Fibroblast of lung (primary cell): ENCODE measurements around the gene ASB3. TPM values are rescaled to one million over a fixed set of nuclear protein-coding genes. Genes with fewer than 3 reads are reported as not detected.
A peak's percentile ranks its signal among the peaks of the same experiment; 100 is the strongest.

ENCODE experiments used
- DNase-seq, 2 donors: peaks; one replicate each; pipeline versions ENCODE4 v3.0.0 to v3.0.0-alpha.2; 2010; ENCODE audit warnings: low read depth in 2 of 2
- H2AFZ ChIP-seq: 2 replicates; pipeline ENCODE4 v1.5.1; 2012; ENCODE audit warnings: low read length, control low read depth, inconsistent platforms
- H3K27ac ChIP-seq: 2 replicates; pipeline ENCODE4 v1.5.1; 2011; ENCODE audit warnings: low read length, control low read depth; ENCODE audit not compliant: insufficient read depth
- H3K27me3 ChIP-seq: 2 replicates; pipeline ENCODE4 v1.5.1; 2011; ENCODE audit warnings: mild to moderate bottlenecking, low read length; ENCODE audit not compliant: control insufficient read depth, insufficient read depth
- H3K36me3 ChIP-seq: 2 replicates; pipeline ENCODE4 v1.5.1; 2011; ENCODE audit warnings: low read length; ENCODE audit not compliant: control insufficient read depth, insufficient read depth
- H3K4me1 ChIP-seq: 2 replicates; pipeline ENCODE4 v1.5.1; 2011; ENCODE audit warnings: low read length; ENCODE audit not compliant: control insufficient read depth, insufficient read depth; ENCODE audit errors: extremely low read depth
- H3K4me2 ChIP-seq: 2 replicates; pipeline ENCODE4 v1.5.1; 2011; ENCODE audit warnings: low read length, control low read depth; ENCODE audit not compliant: insufficient read depth; ENCODE audit errors: extremely low read depth
- H3K4me3 ChIP-seq, 4 experiments: fragments of 200-600 bp in 1 of 4; sonication (generic) in 1 of 4; replicated peaks in 1 of 4; 2 replicates each; pipeline ENCODE4 v1.5.1; 2011 to 2016; ENCODE audit warnings: low read length in 4 of 4, low read depth in 3 of 4, mild to moderate bottlenecking in 3 of 4, control low read depth in 2 of 4, inconsistent platforms in 1 of 4, mixed read lengths in 1 of 4; ENCODE audit not compliant: insufficient read depth in 1 of 4; ENCODE audit errors: control extremely low read depth in 1 of 4
- H3K79me2 ChIP-seq: 2 replicates; pipeline ENCODE4 v1.5.1; 2012; ENCODE audit warnings: mild to moderate bottlenecking, low read length, inconsistent platforms; ENCODE audit not compliant: control insufficient read depth, insufficient read depth
- H3K9ac ChIP-seq: 2 replicates; pipeline ENCODE4 v1.5.1; 2011; ENCODE audit warnings: mild to moderate bottlenecking, low read length, control low read depth; ENCODE audit not compliant: insufficient read depth
- H3K9me3 ChIP-seq: 2 replicates; pipeline ENCODE4 v1.5.1; 2012; ENCODE audit warnings: low read depth, low read length; ENCODE audit not compliant: control insufficient read depth, insufficient read depth
- H4K20me1 ChIP-seq: 2 replicates; pipeline ENCODE4 v1.5.1; 2011; ENCODE audit warnings: low read length; ENCODE audit not compliant: control insufficient read depth, insufficient read depth; ENCODE audit errors: extremely low read depth
- CTCF ChIP-seq, 2 donors: IDR thresholded peaks in 1 of 2; conservative IDR thresholded peaks in 1 of 2; 1 replicate in 1 of 2; 2 replicates in 1 of 2; pipeline ENCODE4 v1.5.1; 2011 to 2012; ENCODE audit warnings: low read length in 2 of 2, control low read depth in 1 of 2, inconsistent platforms in 1 of 2, low read depth in 1 of 2, mild to moderate bottlenecking in 1 of 2
- EZH2 ChIP-seq: IDR thresholded peaks from 2 replicates; pipeline ENCODE4 v1.5.1; 2012; ENCODE audit warnings: low read length, control low read depth, mild to moderate bottlenecking; ENCODE audit errors: missing control alignments
- polyA plus RNA-seq, 2 donors: library from polyadenylated mRNA; depleted of rRNA in 1 of 2; stranded (reverse) in 1 of 2; unstranded in 1 of 2; fragments of >200 nt; gene quantifications; 2 replicates each; pipeline ENCODE4 v1.2.1, GENCODE V29; 2011 to 2012; ENCODE audit warnings: missing spikeins in 1 of 2
- total RNA-seq: library from RNA; depleted of rRNA; stranded (reverse); fragments of >200 nt; gene quantifications from 2 replicates; pipeline ENCODE4 v1.2.1, GENCODE V29; 2014

The ASB3 gene
- total and polyA plus RNA-seq, 2 donors (not counting 1 experiment from before 2014, with no cell fraction given): 21.1 to 31.9 TPM

- TF ChIP-seq CTCF (conservative IDR thresholded peaks at IDR 0.05 in 1 of 2, IDR thresholded peaks at IDR 0.05 in 1 of 2; ENCODE audit: low read depth in 1 of 2, low read length in 2 of 2): no peak
- no peak for TF ChIP-seq EZH2
- H3K79me2 ChIP-seq: peaks cover 12% of the 10 kb centered on the region
Measured at GRCh38 chr2:53770264-53770663, 16.5 kb downstream of the ASB3 start.

DNA sequence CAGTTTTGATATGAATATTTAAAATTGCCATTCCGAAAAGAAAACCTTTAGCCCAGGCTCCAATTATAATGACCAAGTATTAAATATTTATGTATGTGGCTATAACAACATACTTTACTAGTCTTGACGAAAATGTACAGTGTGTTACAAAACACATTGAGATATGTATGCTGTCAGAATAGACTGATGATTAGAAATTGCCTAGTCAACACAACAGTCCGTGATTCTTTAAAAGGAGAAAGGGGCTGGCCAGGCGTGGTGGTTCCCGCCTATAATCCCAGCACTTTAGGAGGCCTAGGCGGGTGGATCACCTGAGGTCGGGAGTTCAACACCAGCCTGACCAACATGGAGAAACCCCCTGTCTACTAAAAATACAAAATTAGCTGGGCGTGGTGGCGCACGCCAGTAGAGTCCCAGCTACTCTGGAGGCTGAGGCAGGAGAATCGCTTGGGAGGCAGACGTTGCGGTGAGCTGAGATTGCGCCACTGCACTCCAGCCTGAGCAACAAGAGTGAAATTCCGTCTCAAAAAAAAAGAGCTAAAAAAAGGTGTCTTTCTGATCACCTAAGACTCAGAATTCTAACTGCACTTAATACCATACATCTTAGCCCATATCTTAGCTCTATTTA is 17.3 kb downstream of the ASB3 start:
- H3K9me3 ChIP-seq: no peaks in the 10 kb centered on the region
- H3K4me3 ChIP-seq: no peak overlapping the region
- H3K27ac ChIP-seq: no peak overlapping the region
- H3K27me3 ChIP-seq: no peaks in the 10 kb centered on the region
- no peak overlapping the region for H3K9ac ChIP-seq
- no peak overlapping the region for H2AFZ ChIP-seq
- H4K20me1 ChIP-seq: no peaks in the 10 kb centered on the region
- no peak for TF ChIP-seq CTCF (conservative IDR thresholded peaks at IDR 0.05 in 1 of 2, IDR thresholded peaks at IDR 0.05 in 1 of 2; ENCODE audit: low read depth in 1 of 2, low read length in 2 of 2)
- TF ChIP-seq EZH2: no peak
- peak overlapping the region; percentile 29 for H3K4me2 ChIP-seq
- H3K4me1 ChIP-seq: no peaks in the 10 kb centered on the region
- H3K79me2 ChIP-seq: peaks cover 12% of the 10 kb centered on the region
- no peaks in the 10 kb centered on the region for H3K36me3 ChIP-seq
- no peak for DNase-seq

More at GRCh38 chr2:53770264-53770663, 16.5 kb downstream of the ASB3 start:
- no peaks in the 10 kb centered on the region for H3K9me3 ChIP-seq
- peak in 1 of 2 donors; percentile 27 for DNase-seq
- no peak overlapping the region for H3K4me2 ChIP-seq
- no peak overlapping the region for H3K9ac ChIP-seq
- H3K36me3 ChIP-seq: no peaks in the 10 kb centered on the region
- H3K4me1 ChIP-seq: no peaks in the 10 kb centered on the region
- no peak overlapping the region for H3K27ac ChIP-seq
- H2AFZ ChIP-seq: no peak overlapping the region
- H3K4me3 ChIP-seq: no peak overlapping the region
- H4K20me1 ChIP-seq: no peaks in the 10 kb centered on the region
- no peaks in the 10 kb centered on the region for H3K27me3 ChIP-seq

DNA sequence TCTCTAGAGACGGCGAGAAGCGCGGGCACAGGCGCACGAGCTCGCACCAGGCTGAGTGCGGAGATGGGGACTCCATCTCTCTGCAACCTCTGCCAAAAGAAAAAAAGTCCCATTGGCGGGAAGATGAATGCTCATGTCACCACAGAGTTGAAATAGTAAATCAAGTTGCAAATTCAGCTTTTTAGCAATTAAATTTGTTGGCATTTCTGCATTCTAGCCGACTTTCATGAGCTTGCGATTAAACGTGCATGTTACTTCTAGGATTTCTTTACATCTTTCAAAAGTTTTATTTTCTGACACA is 18.6 kb downstream of the ASB3 start:
- no peak for TF ChIP-seq EZH2
- no peak for TF ChIP-seq CTCF (conservative IDR thresholded peaks at IDR 0.05 in 1 of 2, IDR thresholded peaks at IDR 0.05 in 1 of 2; ENCODE audit: low read depth in 1 of 2, low read length in 2 of 2)

More for the DNA sequence above, 18.6 kb downstream of the ASB3 start:
- no peaks in the 10 kb centered on the region for H3K4me1 ChIP-seq
- H3K9ac ChIP-seq: peak overlapping the region; percentile 72
- no peaks in the 10 kb centered on the region for H4K20me1 ChIP-seq
- H2AFZ ChIP-seq: peak overlapping the region; percentile 92
- no peaks in the 10 kb centered on the region for H3K9me3 ChIP-seq
- no peaks in the 10 kb centered on the region for H3K27me3 ChIP-seq
- H3K36me3 ChIP-seq: no peaks in the 10 kb centered on the region
- DNase-seq: peak in 1 of 2 donors; percentile 58
- peaks cover 12% of the 10 kb centered on the region for H3K79me2 ChIP-seq
- peak overlapping the region; percentile 81 to 93 (median 85) for H3K4me3 ChIP-seq
- peak overlapping the region; percentile 77 for H3K27ac ChIP-seq
- peak overlapping the region; percentile 67 for H3K4me2 ChIP-seq
